ENCODE data around the gene AP5Z1.

Gene AP5Z1

DNA sequence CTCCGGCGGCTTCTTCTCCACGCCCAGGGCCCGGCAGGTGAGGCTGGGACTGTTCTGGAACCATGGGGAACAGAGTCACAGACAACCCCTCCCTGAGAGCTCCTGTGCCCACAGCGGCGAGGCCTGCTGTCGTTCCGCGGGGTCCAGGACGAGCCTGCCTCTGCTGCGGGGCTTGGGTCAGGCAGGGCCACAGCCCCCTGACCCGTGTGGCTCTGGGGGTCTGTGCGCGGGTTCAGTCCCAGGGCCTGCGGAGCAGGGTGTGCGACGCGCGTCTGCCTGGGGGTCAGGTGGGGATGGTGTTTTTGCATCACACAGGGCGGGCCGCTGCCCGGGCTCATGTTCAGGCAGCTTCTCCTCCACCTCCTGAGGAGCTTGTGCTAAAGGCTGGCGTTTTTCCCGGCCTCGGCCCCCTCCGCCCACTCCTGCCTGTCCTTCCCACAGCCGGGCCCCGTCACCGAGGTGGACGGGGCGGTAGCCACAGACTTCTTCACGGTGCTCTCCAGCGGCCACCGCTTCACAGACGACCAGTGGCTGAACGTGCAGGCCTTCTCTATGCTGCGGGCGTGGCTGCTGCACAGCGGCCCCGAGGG, 8.4 kb downstream of the AP5Z1 start:
- TF ChIP-seq, protein P1, sequence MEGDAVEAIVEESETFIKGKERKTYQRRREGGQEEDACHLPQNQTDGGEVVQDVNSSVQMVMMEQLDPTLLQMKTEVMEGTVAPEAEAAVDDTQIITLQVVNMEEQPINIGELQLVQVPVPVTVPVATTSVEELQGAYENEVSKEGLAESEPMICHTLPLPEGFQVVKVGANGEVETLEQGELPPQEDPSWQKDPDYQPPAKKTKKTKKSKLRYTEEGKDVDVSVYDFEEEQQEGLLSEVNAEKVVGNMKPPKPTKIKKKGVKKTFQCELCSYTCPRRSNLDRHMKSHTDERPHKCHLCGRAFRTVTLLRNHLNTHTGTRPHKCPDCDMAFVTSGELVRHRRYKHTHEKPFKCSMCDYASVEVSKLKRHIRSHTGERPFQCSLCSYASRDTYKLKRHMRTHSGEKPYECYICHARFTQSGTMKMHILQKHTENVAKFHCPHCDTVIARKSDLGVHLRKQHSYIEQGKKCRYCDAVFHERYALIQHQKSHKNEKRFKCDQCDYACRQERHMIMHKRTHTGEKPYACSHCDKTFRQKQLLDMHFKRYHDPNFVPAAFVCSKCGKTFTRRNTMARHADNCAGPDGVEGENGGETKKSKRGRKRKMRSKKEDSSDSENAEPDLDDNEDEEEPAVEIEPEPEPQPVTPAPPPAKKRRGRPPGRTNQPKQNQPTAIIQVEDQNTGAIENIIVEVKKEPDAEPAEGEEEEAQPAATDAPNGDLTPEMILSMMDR (IDR thresholded peaks at IDR 0.05; ENCODE audit: insufficient read depth, low read length, poor library complexity, severe bottlenecking), result no peak
- Histone ChIP-seq H3K4me3 (replicated peaks; ENCODE audit: low read depth, low read length) (no peak overlapping the region), H3K36me3 (ENCODE audit: control insufficient read depth, insufficient read depth, low read length) (peaks cover 52% of the 10 kb centered on the region), H3K27me3 (replicated peaks; ENCODE audit: control insufficient read depth, insufficient read depth, low read length) (no peaks in the 10 kb centered on the region)
- DNase-seq (ENCODE audit: extremely low read depth, insufficient read length), result no peak

DNA sequence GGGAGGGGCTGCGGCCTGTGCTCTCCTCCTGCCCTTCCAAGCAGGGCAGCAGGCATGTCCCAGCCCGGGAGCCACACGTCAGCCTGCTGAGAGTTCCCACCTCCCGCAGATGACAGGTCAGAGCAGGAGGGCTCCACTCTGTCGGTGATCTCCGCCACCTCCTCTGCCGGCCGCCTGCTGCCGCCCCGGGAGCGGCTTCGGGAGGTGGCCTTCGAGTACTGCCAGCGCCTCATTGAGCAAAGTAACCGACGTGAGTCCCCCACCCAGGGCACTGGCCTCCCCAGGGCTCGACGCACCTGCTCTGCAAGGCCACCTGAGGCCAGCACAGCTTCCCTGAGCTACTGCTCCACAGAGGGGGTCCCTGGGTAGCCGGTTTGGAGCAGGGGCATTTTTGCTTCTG, 9.4 kb downstream of the AP5Z1 start:
- H3K36me3 ChIP-seq (ENCODE audit: control insufficient read depth, insufficient read depth, low read length), result peaks cover 56% of the 10 kb centered on the region
- no peak overlapping the region for H3K4me3 ChIP-seq (replicated peaks; ENCODE audit: low read depth, low read length)
- no peaks in the 10 kb centered on the region for H3K27me3 ChIP-seq (replicated peaks; ENCODE audit: control insufficient read depth, insufficient read depth, low read length)
- TF ChIP-seq, protein P1 (IDR thresholded peaks at IDR 0.05; ENCODE audit: insufficient read depth, low read length, poor library complexity, severe bottlenecking), result no peak
- DNase-seq (ENCODE audit: extremely low read depth, insufficient read length), result no peak

GRCh38 chr7:4785371-4785770, 9.9 kb downstream of the AP5Z1 start:
- Histone ChIP-seq H3K36me3 (ENCODE audit: control insufficient read depth, insufficient read depth, low read length) (peaks cover 55% of the 10 kb centered on the region), H3K4me3 (replicated peaks; ENCODE audit: low read depth, low read length) (no peak overlapping the region), H3K27me3 (replicated peaks; ENCODE audit: control insufficient read depth, insufficient read depth, low read length) (no peaks in the 10 kb centered on the region)
- DNase-seq (ENCODE audit: extremely low read depth, insufficient read length), result no peak
- TF ChIP-seq, protein P1 (IDR thresholded peaks at IDR 0.05; ENCODE audit: insufficient read depth, low read length, poor library complexity, severe bottlenecking), result no peak

DNA sequence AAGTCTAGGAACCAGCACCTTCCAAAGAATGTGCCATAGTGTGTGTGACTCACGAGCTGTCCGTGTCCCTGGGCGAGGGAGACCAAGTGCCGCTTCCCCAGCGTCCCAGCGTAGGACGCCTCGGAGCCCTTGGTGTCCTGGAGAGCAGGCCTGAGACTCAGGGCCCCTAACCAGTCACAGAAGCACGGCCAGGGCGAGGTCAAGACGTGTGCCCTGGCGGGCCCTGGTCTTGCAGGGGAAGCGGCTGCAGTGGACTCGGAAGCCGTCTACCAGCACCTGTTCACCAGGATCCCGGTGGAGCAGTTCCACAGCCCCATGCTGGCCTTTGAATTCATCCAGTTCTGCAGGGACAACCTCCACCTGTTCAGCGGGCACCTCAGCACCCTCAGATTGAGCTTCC, 10.6 kb downstream of the AP5Z1 start:
- DNase-seq (ENCODE audit: extremely low read depth, insufficient read length), result no peak
- TF ChIP-seq, protein P1 (IDR thresholded peaks at IDR 0.05; ENCODE audit: insufficient read depth, low read length, poor library complexity, severe bottlenecking), result no peak
- no peaks in the 10 kb centered on the region for H3K27me3 ChIP-seq (replicated peaks; ENCODE audit: control insufficient read depth, insufficient read depth, low read length)
- no peak overlapping the region for H3K4me3 ChIP-seq (replicated peaks; ENCODE audit: low read depth, low read length)
- peaks cover 61% of the 10 kb centered on the region for H3K36me3 ChIP-seq (ENCODE audit: control insufficient read depth, insufficient read depth, low read length)

- Histone ChIP-seq H3K36me3 (ENCODE audit: control insufficient read depth, insufficient read depth, low read length) (peaks cover 63% of the 10 kb centered on the region), H3K4me3 (replicated peaks; ENCODE audit: low read depth, low read length) (no peak overlapping the region), H3K27me3 (replicated peaks; ENCODE audit: control insufficient read depth, insufficient read depth, low read length) (no peaks in the 10 kb centered on the region)
- no peak for DNase-seq (ENCODE audit: extremely low read depth, insufficient read length)
- TF ChIP-seq, protein P1 (IDR thresholded peaks at IDR 0.05; ENCODE audit: insufficient read depth, low read length, poor library complexity, severe bottlenecking), result no peak
These were observed 12.1 kb downstream of the AP5Z1 start for GRCh38 chr7:4787541-4787940.
